Epithelial cell of esophagus (primary cell): ENCODE results near the gene POPDC2.
A peak's percentile ranks its signal among the peaks of the same experiment; 100 is the strongest.

ENCODE experiments used
- DNase-seq: peaks from one replicate; pipeline ENCODE4 v3.0.0; 2010; ENCODE audit warnings: low read depth
- H3K4me3 ChIP-seq: 2 replicates; pipeline ENCODE4 v1.5.1; 2011; ENCODE audit warnings: mild to moderate bottlenecking, low read length, control low read depth
- CTCF ChIP-seq: IDR thresholded peaks from 2 replicates; pipeline ENCODE4 v1.5.1; 2011; ENCODE audit warnings: low read depth, mild to moderate bottlenecking, low read length, control low read depth, inconsistent platforms; ENCODE audit not compliant: insufficient read depth; ENCODE audit errors: missing control alignments

Gene POPDC2

GRCh38 chr3:119669906-119670570 is 9.6 kb upstream of the POPDC2 start:
- TF ChIP-seq CTCF, result no peak
- H3K4me3 ChIP-seq, result no peak overlapping the region
- no peak for DNase-seq

GRCh38 chr3:119665954-119666559 is 5.7 kb upstream of the POPDC2 start:
- no peak for TF ChIP-seq CTCF
- no peak for DNase-seq
- no peak overlapping the region for H3K4me3 ChIP-seq

- no peak overlapping the region for H3K4me3 ChIP-seq
- TF ChIP-seq CTCF, result no peak
- DNase-seq, result peak; percentile 74
Observed at GRCh38 chr3:119664850-119665379, 4.5 kb upstream of the POPDC2 start.

- no peak overlapping the region for H3K4me3 ChIP-seq
- TF ChIP-seq CTCF, result no peak
- DNase-seq, result peak; percentile 58
Observed at GRCh38 chr3:119664370-119664769, 4.0 kb upstream of the POPDC2 start.

GRCh38 chr3:119663885-119664284 is 3.5 kb upstream of the POPDC2 start:
- no peak for TF ChIP-seq CTCF
- H3K4me3 ChIP-seq, result no peak overlapping the region
- DNase-seq, result no peak

GRCh38 chr3:119662604-119663373 is 2.4 kb upstream of the POPDC2 start:
- DNase-seq, result no peak
- TF ChIP-seq CTCF, result no peak
- no peak overlapping the region for H3K4me3 ChIP-seq
